Activated CD8-positive, alpha-beta memory T cell treated with anti-CD3 and anti-CD28 coated beads, Interleukin-2, amount 50 U/mL, for 24 hours (primary cell): Measurements from ENCODE around the gene PALM.
"Not testable (repeated sequence)": the region's sequence is repeated elsewhere in the genome, so short reads cannot be mapped to it uniquely, and the experiment has no call there.

Experiments
- DNase-seq: peaks from one replicate; pipeline ENCODE4 v3.0.0-alpha.2; 2020; ENCODE audit errors: extremely low read depth

Gene PALM

GRCh38 chr19:709196-709964, 645 bp downstream of the PALM start:
- no peak for DNase-seq

- DNase-seq: no peak
Observed at GRCh38 chr19:709965-710571, 1.3 kb downstream of the PALM start.

GRCh38 chr19:710767-711166, 2.0 kb downstream of the PALM start:
- no peak for DNase-seq

- DNase-seq: no peak
Observed at GRCh38 chr19:711254-711653, 2.5 kb downstream of the PALM start.

GRCh38 chr19:715347-715746, 6.6 kb downstream of the PALM start:
- no peak for DNase-seq

GRCh38 chr19:718251-718951, 9.7 kb downstream of the PALM start:
- DNase-seq: no peak

- no peak for DNase-seq
Observed at GRCh38 chr19:718991-719512, 10.3 kb downstream of the PALM start.

GRCh38 chr19:719636-720344, 11.1 kb downstream of the PALM start:
- no peak for DNase-seq

- DNase-seq: no peak
Observed at GRCh38 chr19:720345-721160, 11.8 kb downstream of the PALM start.

GRCh38 chr19:722553-723101, 13.9 kb downstream of the PALM start:
- no peak for DNase-seq

GRCh38 chr19:723247-723646, 14.5 kb downstream of the PALM start:
- no peak for DNase-seq

GRCh38 chr19:723714-724113, 15.0 kb downstream of the PALM start:
- DNase-seq: no peak

- no peak for DNase-seq
Observed at GRCh38 chr19:725461-726089, 16.8 kb downstream of the PALM start.

GRCh38 chr19:726993-727956, 18.5 kb downstream of the PALM start:
- no peak for DNase-seq

GRCh38 chr19:728011-728410, 19.3 kb downstream of the PALM start:
- DNase-seq: no peak

- DNase-seq: not testable (repeated sequence)
Observed at GRCh38 chr19:729564-729963, 20.8 kb downstream of the PALM start.

GRCh38 chr19:729965-730668, 21.4 kb downstream of the PALM start:
- no peak for DNase-seq

GRCh38 chr19:731000-731399, 22.3 kb downstream of the PALM start:
- no peak for DNase-seq
